HL-60 (cell line): ENCODE measurements around the gene PDGFD.

Experiments
- POLR2AphosphoS5 ChIP-seq: IDR thresholded peaks from 2 replicates; pipeline ENCODE4 v1.6.1; 2012; ENCODE audit warnings: low read depth
- TF ChIP-seq, protein P1 (sequence below): IDR thresholded peaks from one replicate; pipeline ENCODE4 v1.5.1; 2011; ENCODE audit warnings: low read length, control low read depth, inconsistent platforms; ENCODE audit not compliant: insufficient read depth

DNA sequence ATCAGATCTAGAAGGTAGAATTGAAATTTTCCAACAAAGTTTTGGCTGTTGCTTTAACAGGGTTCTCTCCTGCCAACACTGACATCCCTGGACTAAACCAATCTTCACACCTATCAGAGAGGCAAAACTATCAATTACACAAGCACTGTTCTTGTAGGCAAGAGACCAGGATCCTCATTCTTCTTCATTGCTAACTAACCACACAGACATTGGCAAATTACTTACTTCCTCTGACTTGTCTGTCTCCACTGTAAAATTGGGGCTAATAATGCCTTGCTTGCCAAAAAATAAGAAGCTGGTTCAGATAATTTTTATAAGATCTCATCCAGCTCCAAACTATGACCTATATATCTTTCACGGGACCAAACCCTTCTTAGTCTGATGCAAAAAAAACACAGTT is 221.3 kb downstream of the PDGFD start:
- TF ChIP-seq, protein P1, sequence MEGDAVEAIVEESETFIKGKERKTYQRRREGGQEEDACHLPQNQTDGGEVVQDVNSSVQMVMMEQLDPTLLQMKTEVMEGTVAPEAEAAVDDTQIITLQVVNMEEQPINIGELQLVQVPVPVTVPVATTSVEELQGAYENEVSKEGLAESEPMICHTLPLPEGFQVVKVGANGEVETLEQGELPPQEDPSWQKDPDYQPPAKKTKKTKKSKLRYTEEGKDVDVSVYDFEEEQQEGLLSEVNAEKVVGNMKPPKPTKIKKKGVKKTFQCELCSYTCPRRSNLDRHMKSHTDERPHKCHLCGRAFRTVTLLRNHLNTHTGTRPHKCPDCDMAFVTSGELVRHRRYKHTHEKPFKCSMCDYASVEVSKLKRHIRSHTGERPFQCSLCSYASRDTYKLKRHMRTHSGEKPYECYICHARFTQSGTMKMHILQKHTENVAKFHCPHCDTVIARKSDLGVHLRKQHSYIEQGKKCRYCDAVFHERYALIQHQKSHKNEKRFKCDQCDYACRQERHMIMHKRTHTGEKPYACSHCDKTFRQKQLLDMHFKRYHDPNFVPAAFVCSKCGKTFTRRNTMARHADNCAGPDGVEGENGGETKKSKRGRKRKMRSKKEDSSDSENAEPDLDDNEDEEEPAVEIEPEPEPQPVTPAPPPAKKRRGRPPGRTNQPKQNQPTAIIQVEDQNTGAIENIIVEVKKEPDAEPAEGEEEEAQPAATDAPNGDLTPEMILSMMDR: no peak
- TF ChIP-seq POLR2AphosphoS5: no peak
